HepG2 (cell line): ENCODE results near the gene DDC. TPM values are rescaled to one million over a fixed set of nuclear protein-coding genes. Genes with fewer than 3 reads are reported as not detected.

ENCODE experiments used
- DRAP1 ChIP-seq: IDR thresholded peaks from 2 replicates; pipeline ENCODE4 v1.6.1; 2016; ENCODE audit warnings: missing genetic modification reagents, missing compliant biosample characterization
- EP300 ChIP-seq, 3 experiments: sonication (generic) in 1 of 3; formaldehyde crosslinking in 1 of 3; IDR thresholded peaks; 2 replicates each; pipeline versions ENCODE4 v1.5.1 to v1.6.1; 2011 to 2020; ENCODE audit warnings: low read depth in 2 of 3, low read length in 2 of 3, borderline replicate concordance in 1 of 3, improper control_type of control experiment in 1 of 3, mild to moderate bottlenecking in 1 of 3, missing genetic modification reagents in 1 of 3, moderate library complexity in 1 of 3
- GPBP1L1 ChIP-seq: sonication (generic); formaldehyde crosslinking; IDR thresholded peaks from 2 replicates; pipeline ENCODE4 v1.5.0; 2020; ENCODE audit warnings: mild to moderate bottlenecking, missing genetic modification reagents
- HDAC1 ChIP-seq: sonication (generic); formaldehyde crosslinking; IDR thresholded peaks from 2 replicates; pipeline ENCODE4 v1.5.1; 2020; ENCODE audit warnings: mild to moderate bottlenecking, missing genetic modification reagents
- HOXA9 ChIP-seq: sonication (generic); formaldehyde crosslinking; IDR thresholded peaks from 2 replicates; pipeline ENCODE4 v1.8.1; 2022; ENCODE audit warnings: missing genetic modification reagents, mild to moderate bottlenecking, moderate library complexity, borderline replicate concordance
- IKZF1 ChIP-seq: fragments of 450-650 bp; IDR thresholded peaks from 2 replicates; pipeline ENCODE4 v1.7.1; 2016
- KDM5B ChIP-seq: sonication (generic); formaldehyde crosslinking; IDR thresholded peaks from 2 replicates; pipeline ENCODE4 v1.4.0; 2020; ENCODE audit warnings: missing genetic modification reagents, mild to moderate bottlenecking, borderline replicate concordance
- NFIB ChIP-seq: sonication (generic); formaldehyde crosslinking; IDR thresholded peaks from 2 replicates; pipeline ENCODE4 v1.9.0; 2021; ENCODE audit warnings: missing genetic modification reagents, mild to moderate bottlenecking, borderline replicate concordance
- NR0B2 ChIP-seq: sonication (generic); formaldehyde crosslinking; IDR thresholded peaks from 2 replicates; pipeline ENCODE4 v1.4.0; 2020; ENCODE audit warnings: mild to moderate bottlenecking, missing genetic modification reagents
- YY1 ChIP-seq: IDR thresholded peaks from 2 replicates; pipeline ENCODE4 v1.6.1; 2011; ENCODE audit warnings: low read length, low read depth, moderate library complexity, mild to moderate bottlenecking; ENCODE audit not compliant: insufficient read depth, insufficient replicate concordance
- ZBED4 ChIP-seq: sonication (generic); formaldehyde crosslinking; IDR thresholded peaks from 2 replicates; pipeline ENCODE4 v1.4.0; 2020; ENCODE audit warnings: missing genetic modification reagents, borderline replicate concordance
- ZBTB37 ChIP-seq: sonication (generic); formaldehyde crosslinking; IDR thresholded peaks from 2 replicates; pipeline ENCODE4 v1.4.0; 2020; ENCODE audit warnings: mild to moderate bottlenecking, missing genetic modification reagents
- ZEB1 ChIP-seq: IDR thresholded peaks from 2 replicates; pipeline ENCODE4 v1.6.1; 2012; ENCODE audit warnings: mild to moderate bottlenecking, low read depth, inconsistent platforms; ENCODE audit not compliant: insufficient replicate concordance
- ZNF263 ChIP-seq: sonication (generic); formaldehyde crosslinking; IDR thresholded peaks from 2 replicates; pipeline ENCODE4 v1.4.0; 2020; ENCODE audit warnings: missing genetic modification reagents
- ZNF614 ChIP-seq: IDR thresholded peaks from 2 replicates; pipeline ENCODE4 v1.6.1; 2018; ENCODE audit warnings: missing biosample characterization, missing genetic modification reagents, inconsistent platforms, borderline replicate concordance
- ZNF772 ChIP-seq: sonication (generic); formaldehyde crosslinking; IDR thresholded peaks from 2 replicates; pipeline ENCODE4 v1.5.0; 2020; ENCODE audit warnings: mild to moderate bottlenecking, missing genetic modification reagents
- ZNF775 ChIP-seq: sonication (generic); formaldehyde crosslinking; IDR thresholded peaks from 2 replicates; pipeline ENCODE4 v1.4.0; 2020; ENCODE audit warnings: missing genetic modification reagents, mild to moderate bottlenecking, moderate library complexity, borderline replicate concordance
- ZSCAN12 ChIP-seq: sonication (generic); formaldehyde crosslinking; IDR thresholded peaks from 2 replicates; pipeline ENCODE4 v1.9.0; 2021; ENCODE audit warnings: mild to moderate bottlenecking, missing genetic modification reagents
- ZSCAN30 ChIP-seq: sonication (generic); formaldehyde crosslinking; IDR thresholded peaks from 2 replicates; pipeline ENCODE4 v1.5.0; 2020; ENCODE audit warnings: mild to moderate bottlenecking, missing genetic modification reagents
- polyA plus RNA-seq, 8 experiments: library from polyadenylated mRNA; depleted of rRNA in 3 of 8; stranded (reverse) in 7 of 8; unstranded in 1 of 8; fragments of >200 nt; fragmentation: Illumina TruSeq in 4 of 8; extraction: Trizol in 4 of 8; gene quantifications; 2 replicates each; pipeline versions ENCODE4 v1.2.1 to v1.2.3, GENCODE V29; 2011 to 2016; ENCODE audit warnings: low read depth in 4 of 8, missing spikeins in 1 of 8, mixed read lengths in 1 of 8; ENCODE audit not compliant: insufficient read depth in 1 of 8
- total RNA-seq, 5 experiments: library from RNA; depleted of rRNA; stranded (reverse); fragments of >200 nt; fragmentation: Illumina TruSeq; extraction: Trizol; gene quantifications; 2 replicates each; pipeline ENCODE4 v1.2.3, GENCODE V29; 2016; ENCODE audit warnings: low read depth in 1 of 5

Gene DDC
- total and polyA plus RNA-seq, 2 of the 13 experiments (the other 11 are each of a cell fraction or from before 2014, with no cell fraction given), result 11.7 to 93.3 TPM

GRCh38 chr7:50591480-50592438 is 26.6 kb upstream of the DDC start (continued):
- TF ChIP-seq DRAP1 (CRISPR knock-in tag) (no peak), NR0B2 (no peak), HDAC1 (CRISPR knock-in tag) (0 out of 2 replicates have a peak, but pooled peaks have one; percentile 8), ZNF614 (CRISPR knock-in tag) (no peak), ZNF772 (CRISPR knock-in tag) (0 out of 2 replicates have a peak, but pooled peaks have one; percentile 30), ZNF775 (CRISPR knock-in tag) (no peak), ZSCAN30 (CRISPR knock-in tag) (no peak), IKZF1 (no peak), ZSCAN12 (no peak), ZNF263 (no peak; the same call in 1 of the 2 replicates), ZEB1 (no peak), HOXA9 (CRISPR knock-in tag) (no peak), ZBTB37 (no peak), YY1 (peak; percentile 46), EP300 (IDR thresholded peaks at IDR 0.05; ENCODE audit: low read depth in 2 of 2, low read length in 2 of 2) (peak in 1 of 2 experiments; percentile 58; a peak in 1 of 4 replicates), EP300 (CRISPR knock-in tag; IDR thresholded peaks at IDR 0.05; ENCODE audit: borderline replicate concordance) (no peak), KDM5B (CRISPR knock-in tag) (peak; percentile 27; the same call in 1 of the 2 replicates), ZBED4 (peak; percentile 30; the same call in 1 of the 2 replicates), GPBP1L1 (CRISPR knock-in tag) (no peak), NFIB (CRISPR knock-in tag) (no peak)
